Neural progenitor cell (in vitro differentiated cells): Measurements from ENCODE around the gene THRB. TPM values are rescaled to one million over a fixed set of nuclear protein-coding genes. Genes with fewer than 3 reads are reported as not detected.
A peak's percentile ranks its signal among the peaks of the same experiment; 100 is the strongest.

Source experiments
- DNase-seq: peaks from one replicate; pipeline ENCODE4 v3.0.0-alpha.2; 2016; ENCODE audit warnings: low spot score
- H2AFZ ChIP-seq: fragments of 200-600 bp; sonication (generic); replicated peaks from 2 replicates; pipeline ENCODE4 v1.6.1; 2016; ENCODE audit warnings: antibody characterized with exemption
- H3F3A ChIP-seq: fragments of 200-600 bp; sonication (generic); 2 replicates; pipeline ENCODE4 v1.6.1; 2016; ENCODE audit warnings: antibody characterized with exemption, low read depth
- H3K27ac ChIP-seq: fragments of 200-600 bp; sonication (generic); 2 replicates; pipeline ENCODE4 v1.5.1; 2016; ENCODE audit warnings: mild to moderate bottlenecking
- H3K27me3 ChIP-seq: fragments of 200-600 bp; sonication (generic); 2 replicates; pipeline ENCODE4 v1.6.1; 2016; ENCODE audit warnings: mild to moderate bottlenecking, moderate library complexity
- H3K36me3 ChIP-seq: fragments of 200-600 bp; sonication (generic); 2 replicates; pipeline ENCODE4 v1.5.1; 2016
- H3K4me1 ChIP-seq: fragments of 200-600 bp; sonication (generic); 2 replicates; pipeline ENCODE4 v1.6.1; 2016; ENCODE audit warnings: mixed run types
- H3K4me2 ChIP-seq: fragments of 200-600 bp; sonication (generic); 2 replicates; pipeline ENCODE4 v1.6.1; 2016
- H3K4me3 ChIP-seq: fragments of 200-600 bp; sonication (generic); 2 replicates; pipeline ENCODE4 v1.5.1; 2016
- H3K79me2 ChIP-seq: fragments of 200-600 bp; sonication (generic); 2 replicates; pipeline ENCODE4 v1.6.1; 2016; ENCODE audit warnings: low read depth
- H3K9ac ChIP-seq: fragments of 200-600 bp; sonication (generic); 2 replicates; pipeline ENCODE4 v1.6.1; 2016
- H3K9me3 ChIP-seq: fragments of 200-600 bp; sonication (generic); 2 replicates; pipeline ENCODE4 v1.5.1; 2016; ENCODE audit warnings: low read depth
- H4K20me1 ChIP-seq: fragments of 200-600 bp; sonication (generic); 2 replicates; pipeline ENCODE4 v1.6.1; 2016; ENCODE audit warnings: low read depth
- H3K27ac Mint-ChIP-seq: 3 replicates; pipeline ENCODE4 v1.8.0; 2021; ENCODE audit warnings: mixed read lengths
- H3K27me3 Mint-ChIP-seq: 2 replicates; pipeline ENCODE4 v1.8.0; 2022; ENCODE audit warnings: low read depth, mild to moderate bottlenecking, inconsistent platforms, moderate library complexity, mixed read lengths; ENCODE audit not compliant: insufficient read depth
- H3K36me3 Mint-ChIP-seq: 3 replicates; pipeline ENCODE4 v1.8.0; 2021; ENCODE audit warnings: mixed read lengths
- H3K4me1 Mint-ChIP-seq: 3 replicates; pipeline ENCODE4 v1.8.0; 2021; ENCODE audit warnings: mixed read lengths
- H3K4me3 Mint-ChIP-seq: 3 replicates; pipeline ENCODE4 v1.8.0; 2021; ENCODE audit warnings: mild to moderate bottlenecking, moderate library complexity, mixed read lengths
- H3K9me3 Mint-ChIP-seq: 3 replicates; pipeline ENCODE4 v1.8.0; 2020; ENCODE audit warnings: mixed read lengths
- EZH2 ChIP-seq: fragments of 200-600 bp; sonication (generic); IDR thresholded peaks from 2 replicates; pipeline ENCODE4 v1.6.1; 2017; ENCODE audit warnings: antibody characterized with exemption, mild to moderate bottlenecking, moderate library complexity
- EZH2phosphoT487 ChIP-seq: fragments of 200-600 bp; sonication (generic); IDR thresholded peaks from 2 replicates; pipeline ENCODE4 v1.6.1; 2017; ENCODE audit warnings: antibody characterized with exemption
- total RNA-seq: library from RNA; depleted of rRNA; stranded (reverse); fragments of >200 nt; gene quantifications from 2 replicates; pipeline ENCODE4 v1.2.3, GENCODE V29; 2015; ENCODE audit warnings: low replicate concordance
- TF ChIP-seq, protein P1 (sequence below): fragments of 200-600 bp; sonication (generic); IDR thresholded peaks from 2 replicates; pipeline ENCODE4 v1.5.1; 2017; ENCODE audit warnings: antibody characterized with exemption, mild to moderate bottlenecking

Gene THRB
- total RNA-seq, 1 donor from 2014 or later = 1.2 TPM

DNA sequence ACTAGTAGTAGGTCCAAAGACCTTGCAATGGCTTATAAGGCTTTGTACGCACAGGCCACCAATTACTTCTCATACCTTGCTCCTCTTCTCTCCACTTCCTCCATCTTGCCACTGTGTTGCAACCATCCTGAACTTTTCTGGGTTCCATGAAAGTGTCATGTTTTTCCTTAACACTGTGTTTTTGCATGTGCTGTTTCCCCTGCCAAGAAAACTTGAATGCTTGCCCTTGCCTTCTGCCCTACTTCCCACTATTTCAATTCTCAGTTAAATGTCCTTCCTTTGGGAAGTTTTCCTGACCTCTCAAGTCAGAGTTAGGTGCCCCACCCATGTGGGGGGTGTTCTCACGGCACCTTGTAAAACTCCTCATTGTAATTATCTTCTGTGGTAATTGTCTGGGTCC, 182.8 kb downstream of the THRB start:
- Mint-ChIP-seq H3K4me1 (no peaks in the 10 kb centered on the region), H3K27ac (no peak overlapping the region), H3K36me3 (no peaks in the 10 kb centered on the region), H3K9me3 (no peaks in the 10 kb centered on the region), H3K4me3 (no peak overlapping the region), H3K27me3 (no peaks in the 10 kb centered on the region)
- no peak for DNase-seq
- no peaks in the 10 kb centered on the region for H3K36me3 ChIP-seq
- no peaks in the 10 kb centered on the region for H3K79me2 ChIP-seq
- no peak overlapping the region for H3K9ac ChIP-seq
- no peak overlapping the region for H2AFZ ChIP-seq
- no peak overlapping the region for H3K4me2 ChIP-seq
- H3F3A ChIP-seq = no peaks in the 10 kb centered on the region
- H4K20me1 ChIP-seq = no peaks in the 10 kb centered on the region
- no peaks in the 10 kb centered on the region for H3K27me3 ChIP-seq
- no peak overlapping the region for H3K4me3 ChIP-seq
- no peak for TF ChIP-seq EZH2
- H3K9me3 ChIP-seq = no peaks in the 10 kb centered on the region
- no peak overlapping the region for H3K27ac ChIP-seq
- no peaks in the 10 kb centered on the region for H3K4me1 ChIP-seq

DNA sequence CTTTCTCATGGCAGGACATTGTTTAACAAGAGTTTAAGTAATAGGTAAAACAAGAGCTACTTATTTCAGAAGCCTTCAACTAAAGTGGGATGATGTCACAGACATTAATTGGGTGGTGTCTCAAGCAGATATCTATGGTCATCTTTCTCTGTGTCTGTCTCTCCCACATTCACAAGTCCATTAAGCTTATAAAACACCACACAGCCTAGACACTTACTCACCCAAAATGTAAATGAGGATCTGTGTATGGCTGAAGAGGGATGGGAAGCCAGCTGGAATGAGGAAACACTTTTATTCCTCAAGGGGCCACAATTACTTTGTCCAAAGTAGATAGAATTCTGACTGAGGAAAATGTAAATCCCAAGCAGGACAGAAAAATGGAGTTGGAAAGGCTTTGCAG, 183.8 kb downstream of the THRB start:
- Histone ChIP-seq H3K27ac (no peak overlapping the region), H3K79me2 (no peaks in the 10 kb centered on the region), H3K4me1 (peaks cover 5% of the 10 kb centered on the region), H3K4me2 (no peak overlapping the region), H3K9ac (no peak overlapping the region), H3K36me3 (no peaks in the 10 kb centered on the region), H4K20me1 (no peaks in the 10 kb centered on the region), H3K27me3 (no peaks in the 10 kb centered on the region), H3K4me3 (no peak overlapping the region), H2AFZ (no peak overlapping the region), H3K9me3 (no peaks in the 10 kb centered on the region), H3F3A (no peaks in the 10 kb centered on the region)
- no peak for DNase-seq
- TF ChIP-seq, protein P1, sequence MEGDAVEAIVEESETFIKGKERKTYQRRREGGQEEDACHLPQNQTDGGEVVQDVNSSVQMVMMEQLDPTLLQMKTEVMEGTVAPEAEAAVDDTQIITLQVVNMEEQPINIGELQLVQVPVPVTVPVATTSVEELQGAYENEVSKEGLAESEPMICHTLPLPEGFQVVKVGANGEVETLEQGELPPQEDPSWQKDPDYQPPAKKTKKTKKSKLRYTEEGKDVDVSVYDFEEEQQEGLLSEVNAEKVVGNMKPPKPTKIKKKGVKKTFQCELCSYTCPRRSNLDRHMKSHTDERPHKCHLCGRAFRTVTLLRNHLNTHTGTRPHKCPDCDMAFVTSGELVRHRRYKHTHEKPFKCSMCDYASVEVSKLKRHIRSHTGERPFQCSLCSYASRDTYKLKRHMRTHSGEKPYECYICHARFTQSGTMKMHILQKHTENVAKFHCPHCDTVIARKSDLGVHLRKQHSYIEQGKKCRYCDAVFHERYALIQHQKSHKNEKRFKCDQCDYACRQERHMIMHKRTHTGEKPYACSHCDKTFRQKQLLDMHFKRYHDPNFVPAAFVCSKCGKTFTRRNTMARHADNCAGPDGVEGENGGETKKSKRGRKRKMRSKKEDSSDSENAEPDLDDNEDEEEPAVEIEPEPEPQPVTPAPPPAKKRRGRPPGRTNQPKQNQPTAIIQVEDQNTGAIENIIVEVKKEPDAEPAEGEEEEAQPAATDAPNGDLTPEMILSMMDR = no peak
- no peak for TF ChIP-seq EZH2
- no peak overlapping the region for H3K4me3 Mint-ChIP-seq
- no peak overlapping the region for H3K27ac Mint-ChIP-seq
- peaks cover 3% of the 10 kb centered on the region for H3K4me1 Mint-ChIP-seq
- no peaks in the 10 kb centered on the region for H3K27me3 Mint-ChIP-seq
- H3K36me3 Mint-ChIP-seq = no peaks in the 10 kb centered on the region
- H3K9me3 Mint-ChIP-seq = no peaks in the 10 kb centered on the region

DNA sequence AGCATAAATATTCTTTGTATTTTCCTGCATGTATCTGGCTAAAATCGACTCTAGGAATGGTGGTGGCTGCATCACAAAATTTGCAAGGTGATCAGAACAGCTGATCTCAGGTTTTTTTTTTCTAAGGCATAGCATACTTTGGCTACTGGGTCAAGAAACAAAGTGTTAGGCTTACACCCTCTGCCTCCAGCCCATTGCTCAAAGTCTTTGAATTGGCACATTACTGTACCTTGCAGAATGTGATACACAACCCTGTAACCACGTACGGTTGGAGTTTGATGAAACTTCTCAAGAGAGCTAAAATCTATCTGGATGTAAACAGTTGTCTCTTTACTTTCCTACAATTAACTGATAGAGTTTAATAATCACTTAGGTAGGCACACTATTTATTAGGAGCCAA, 188.1 kb downstream of the THRB start:
- Mint-ChIP-seq H3K4me3 (no peak overlapping the region), H3K4me1 (peaks cover 8% of the 10 kb centered on the region), H3K27me3 (no peaks in the 10 kb centered on the region), H3K36me3 (no peaks in the 10 kb centered on the region), H3K27ac (no peak overlapping the region), H3K9me3 (no peaks in the 10 kb centered on the region)
- Histone ChIP-seq H3K9me3 (no peaks in the 10 kb centered on the region), H3K27ac (no peak overlapping the region), H3K27me3 (no peaks in the 10 kb centered on the region), H3F3A (no peaks in the 10 kb centered on the region), H3K36me3 (no peaks in the 10 kb centered on the region), H3K9ac (no peak overlapping the region), H2AFZ (no peak overlapping the region), H3K79me2 (no peaks in the 10 kb centered on the region), H4K20me1 (no peaks in the 10 kb centered on the region), H3K4me1 (peaks cover 9% of the 10 kb centered on the region), H3K4me2 (no peak overlapping the region), H3K4me3 (no peak overlapping the region)
- no peak for TF ChIP-seq EZH2
- TF ChIP-seq, protein P1 = no peak
- no peak for TF ChIP-seq EZH2phosphoT487
- no peak for DNase-seq

DNA sequence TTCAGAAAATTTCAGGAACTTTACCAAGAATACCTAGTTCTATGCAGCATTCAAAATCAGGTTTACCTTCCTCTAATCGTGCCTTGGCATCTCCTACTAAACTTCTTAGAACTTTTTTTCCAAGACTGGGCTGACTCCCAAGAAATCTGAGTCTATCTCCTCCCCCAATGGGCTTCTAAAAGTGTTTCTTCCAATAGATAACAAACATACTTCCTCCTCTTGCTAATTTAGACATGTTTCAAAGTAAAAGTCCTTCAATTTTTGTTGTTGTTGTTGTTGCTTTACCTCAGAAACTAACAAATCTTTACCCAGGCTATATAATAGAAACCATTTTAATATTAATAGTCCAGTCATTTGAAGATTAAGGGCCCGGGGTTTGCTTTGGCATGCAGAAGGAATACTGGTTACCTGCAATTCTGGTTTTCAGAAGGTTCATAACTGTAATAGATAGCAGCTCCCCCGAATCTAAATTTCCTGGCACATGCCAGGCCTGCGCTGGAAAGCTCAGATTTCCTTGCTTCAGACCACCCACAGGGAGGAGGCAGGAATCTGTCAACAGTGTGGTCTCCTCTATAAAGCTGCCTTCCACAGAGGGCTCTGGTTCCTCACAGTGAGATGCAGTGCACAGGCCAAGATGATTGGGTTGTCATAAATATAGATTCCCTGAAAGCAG, 188.7 kb downstream of the THRB start:
- TF ChIP-seq EZH2phosphoT487 = no peak
- Histone ChIP-seq H3K27me3 (no peaks in the 10 kb centered on the region), H3F3A (no peaks in the 10 kb centered on the region), H3K9me3 (no peaks in the 10 kb centered on the region), H3K4me2 (no peak overlapping the region), H3K9ac (no peak overlapping the region), H3K27ac (no peak overlapping the region), H3K79me2 (no peaks in the 10 kb centered on the region), H3K4me3 (no peak overlapping the region), H3K36me3 (no peaks in the 10 kb centered on the region), H4K20me1 (no peaks in the 10 kb centered on the region), H2AFZ (no peak overlapping the region), H3K4me1 (peaks cover 9% of the 10 kb centered on the region)
- Mint-ChIP-seq H3K36me3 (no peaks in the 10 kb centered on the region), H3K4me1 (peaks cover 8% of the 10 kb centered on the region), H3K27ac (no peak overlapping the region), H3K9me3 (no peaks in the 10 kb centered on the region), H3K27me3 (no peaks in the 10 kb centered on the region), H3K4me3 (no peak overlapping the region)
- DNase-seq = peak; percentile 69
